Measurements from ENCODE around the gene TOM1L2. TPM values are rescaled to one million over a fixed set of nuclear protein-coding genes. Genes with fewer than 3 reads are reported as not detected.
A peak's percentile ranks its signal among the peaks of the same experiment; 100 is the strongest.
"Not testable (repeated sequence)": the region's sequence is repeated elsewhere in the genome, so short reads cannot be mapped to it uniquely, and the experiment has no call there.

TOM1L2 gene
- total RNA-seq, 2 experiments from 2014 or later = 32.9 to 37.0 TPM

GRCh38 chr17:17808706-17809432 lies 163.3 kb downstream of the TOM1L2 start:
- H3K4me1 Mint-ChIP-seq = peaks cover 16% of the 10 kb centered on the region
- no peaks in the 10 kb centered on the region for H3K27me3 Mint-ChIP-seq
- H3K36me3 Mint-ChIP-seq = peaks cover 13% of the 10 kb centered on the region
- ATAC-seq (ENCODE audit: low read depth) (peak; percentile 28), DNase-seq (no peak)
- POLR2A ChIA-PET = interaction anchor here (0.7 to 2.5 kb wide), 8 partner anchors 9 to 72 kb away, joined by 3 to 8 read pairs (median 3); partner anchors contain the start of gene SREBF1
- peak overlapping the region; percentile 72 for H3K27ac Mint-ChIP-seq
- no peaks in the 10 kb centered on the region for H3K9me3 Mint-ChIP-seq
- peak overlapping the region; percentile 3 for H3K4me3 Mint-ChIP-seq

DNA sequence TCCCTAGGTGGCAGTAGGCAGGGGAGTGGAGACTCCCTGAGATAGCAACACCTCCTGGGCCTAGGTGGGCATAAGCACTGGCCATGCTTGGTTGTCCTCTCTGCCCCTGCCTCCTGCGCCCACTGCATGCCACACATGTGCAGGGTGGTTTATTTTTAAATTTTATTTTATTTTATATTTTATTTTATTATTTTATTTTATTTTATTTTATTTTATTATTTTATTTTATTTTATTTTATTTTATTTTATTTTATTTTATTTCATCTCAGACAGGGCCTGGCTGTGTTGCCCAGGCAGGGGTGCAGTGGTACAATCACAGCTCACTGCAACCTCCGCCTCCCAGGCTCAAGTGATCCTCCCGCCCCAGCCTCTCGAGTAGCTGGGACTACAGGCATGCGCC lies 164.0 kb downstream of the TOM1L2 start:
- peaks cover 16% of the 10 kb centered on the region for H3K4me1 Mint-ChIP-seq
- not testable (repeated sequence) for ATAC-seq (ENCODE audit: low read depth); H3K27me3 Mint-ChIP-seq; H3K27ac Mint-ChIP-seq; DNase-seq; H3K4me3 Mint-ChIP-seq; H3K9me3 Mint-ChIP-seq
- H3K36me3 Mint-ChIP-seq = peaks cover 14% of the 10 kb centered on the region
- POLR2A ChIA-PET = interaction anchor here (0.7 to 2.5 kb wide), 4 partner anchors 10 to 72 kb away, joined by 3 to 8 read pairs (median 4); no protein-coding TSS in a partner anchor

DNA sequence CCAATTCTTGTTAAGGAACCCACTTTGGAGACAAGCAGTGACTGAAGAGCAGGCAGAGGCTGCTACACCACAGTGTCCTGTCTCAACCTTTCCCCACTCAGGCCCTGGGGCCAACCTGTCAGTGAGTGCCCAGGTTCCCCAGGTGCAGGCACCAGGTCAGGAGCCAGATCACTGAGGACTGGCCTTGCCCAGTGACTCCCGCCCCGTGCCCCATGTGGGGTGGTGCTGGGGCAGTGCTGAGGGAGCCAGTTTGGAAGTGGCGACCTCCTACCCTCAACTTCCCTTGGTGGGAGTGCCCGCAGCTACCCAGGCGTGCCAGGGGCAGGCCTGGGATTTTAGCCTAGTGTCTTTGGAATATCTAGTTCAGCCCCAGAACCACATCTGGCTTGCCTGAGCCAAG lies 164.8 kb downstream of the TOM1L2 start:
- peaks cover 12% of the 10 kb centered on the region for H3K4me1 Mint-ChIP-seq
- DNase-seq = no peak
- no peaks in the 10 kb centered on the region for H3K27me3 Mint-ChIP-seq
- peaks cover 14% of the 10 kb centered on the region for H3K36me3 Mint-ChIP-seq
- no peak overlapping the region for H3K27ac Mint-ChIP-seq
- no peak for ATAC-seq (ENCODE audit: low read depth)
- no peaks in the 10 kb centered on the region for H3K9me3 Mint-ChIP-seq
- no peak overlapping the region for H3K4me3 Mint-ChIP-seq
- POLR2A ChIA-PET = interaction anchor here (0.8 to 2.5 kb wide), 2 partner anchors 13 kb away, joined by 3 to 8 read pairs; no protein-coding TSS in a partner anchor

- peak overlapping the region; percentile 56 for H3K27ac Mint-ChIP-seq
- H3K4me3 Mint-ChIP-seq = no peak overlapping the region
- no peak for ATAC-seq (ENCODE audit: low read depth)
- POLR2A ChIA-PET = interaction anchor here (0.8 to 1.9 kb wide), 3 partner anchors 13 to 15 kb away, joined by 3 to 4 read pairs (median 4); no protein-coding TSS in a partner anchor
- DNase-seq = no peak
- no peaks in the 10 kb centered on the region for H3K9me3 Mint-ChIP-seq
- peaks cover 14% of the 10 kb centered on the region for H3K36me3 Mint-ChIP-seq
- H3K4me1 Mint-ChIP-seq = peaks cover 10% of the 10 kb centered on the region
- H3K27me3 Mint-ChIP-seq = no peaks in the 10 kb centered on the region
These were observed 165.5 kb downstream of the TOM1L2 start for GRCh38 chr17:17806611-17807274.

DNA sequence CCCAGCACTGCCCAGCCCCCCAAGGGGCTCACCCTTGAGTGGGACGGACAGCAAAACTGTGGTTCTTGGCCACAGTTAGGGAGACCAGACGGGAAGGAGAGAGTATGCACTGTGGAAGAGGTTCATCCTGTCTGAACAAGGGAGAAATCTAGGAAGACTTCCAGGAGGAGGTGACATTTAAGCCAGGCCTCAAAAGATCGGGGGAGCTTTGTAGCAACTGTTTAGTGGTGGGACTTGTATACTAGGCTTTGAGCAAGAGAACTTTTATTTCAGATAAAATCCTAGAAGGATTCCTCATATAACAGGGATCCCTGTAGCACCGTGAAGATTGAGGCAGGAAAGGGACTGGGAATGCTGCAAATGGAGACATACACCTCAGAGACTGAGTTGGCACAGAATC lies 166.2 kb downstream of the TOM1L2 start:
- Mint-ChIP-seq H3K4me3 (no peak overlapping the region), H3K36me3 (peaks cover 14% of the 10 kb centered on the region), H3K27ac (no peak overlapping the region), H3K9me3 (no peaks in the 10 kb centered on the region), H3K27me3 (no peaks in the 10 kb centered on the region), H3K4me1 (peaks cover 7% of the 10 kb centered on the region)
- ATAC-seq (ENCODE audit: low read depth) = no peak
- POLR2A ChIA-PET = interaction anchor here (1.1 to 1.9 kb wide), 2 partner anchors 12 to 16 kb away, joined by 4 read pairs; no protein-coding TSS in a partner anchor
- no peak for DNase-seq

DNA sequence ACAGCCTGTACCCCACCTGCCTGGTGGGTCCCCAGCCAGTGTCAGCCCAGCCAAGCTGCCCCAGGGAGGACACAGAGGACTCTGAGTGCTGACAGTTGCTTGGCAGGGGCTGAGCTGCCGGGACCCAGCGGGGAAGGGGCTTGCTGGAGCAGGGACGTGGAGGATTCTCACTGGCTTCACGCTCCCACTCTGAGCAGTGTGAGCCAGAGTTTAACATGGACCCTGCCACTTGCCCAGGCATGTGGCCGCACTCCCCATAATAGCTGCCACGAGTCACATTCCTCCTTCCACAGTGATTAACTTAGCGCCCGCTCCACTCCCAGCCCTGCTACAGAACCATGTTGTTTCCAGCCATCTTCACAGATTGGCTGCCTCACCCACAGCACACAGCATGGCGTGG lies 166.6 kb downstream of the TOM1L2 start:
- Mint-ChIP-seq H3K4me1 (peaks cover 7% of the 10 kb centered on the region), H3K4me3 (no peak overlapping the region), H3K9me3 (no peaks in the 10 kb centered on the region), H3K27me3 (no peaks in the 10 kb centered on the region), H3K36me3 (peaks cover 13% of the 10 kb centered on the region), H3K27ac (no peak overlapping the region)
- POLR2A ChIA-PET = interaction anchor here (1.9 kb wide), 1 partner anchor 16 kb away, joined by 4 read pairs; no protein-coding TSS in a partner anchor
- no peak for DNase-seq
- ATAC-seq (ENCODE audit: low read depth) = no peak

GRCh38 chr17:17804007-17804406 lies 168.2 kb downstream of the TOM1L2 start:
- no peaks in the 10 kb centered on the region for H3K9me3 Mint-ChIP-seq
- peaks cover 12% of the 10 kb centered on the region for H3K36me3 Mint-ChIP-seq
- H3K4me1 Mint-ChIP-seq = peaks cover 7% of the 10 kb centered on the region
- POLR2A ChIA-PET = no interaction called here
- H3K27me3 Mint-ChIP-seq = no peaks in the 10 kb centered on the region
- ATAC-seq (ENCODE audit: low read depth) (no peak), DNase-seq (no peak)
- H3K4me3 Mint-ChIP-seq = no peak overlapping the region
- peak overlapping the region; percentile 72 for H3K27ac Mint-ChIP-seq

GRCh38 chr17:17801800-17802481 lies 170.3 kb downstream of the TOM1L2 start:
- H3K27me3 Mint-ChIP-seq = no peaks in the 10 kb centered on the region
- DNase-seq (no peak), ATAC-seq (ENCODE audit: low read depth) (no peak)
- POLR2A ChIA-PET = interaction anchor here (0.6 to 1.2 kb wide), 2 partner anchors 19 to 120 kb away, joined by 3 read pairs; no protein-coding TSS in a partner anchor
- peaks cover 4% of the 10 kb centered on the region for H3K4me1 Mint-ChIP-seq
- H3K36me3 Mint-ChIP-seq = peaks cover 7% of the 10 kb centered on the region
- no peaks in the 10 kb centered on the region for H3K9me3 Mint-ChIP-seq
- no peak overlapping the region for H3K27ac Mint-ChIP-seq
- no peak overlapping the region for H3K4me3 Mint-ChIP-seq

DNA sequence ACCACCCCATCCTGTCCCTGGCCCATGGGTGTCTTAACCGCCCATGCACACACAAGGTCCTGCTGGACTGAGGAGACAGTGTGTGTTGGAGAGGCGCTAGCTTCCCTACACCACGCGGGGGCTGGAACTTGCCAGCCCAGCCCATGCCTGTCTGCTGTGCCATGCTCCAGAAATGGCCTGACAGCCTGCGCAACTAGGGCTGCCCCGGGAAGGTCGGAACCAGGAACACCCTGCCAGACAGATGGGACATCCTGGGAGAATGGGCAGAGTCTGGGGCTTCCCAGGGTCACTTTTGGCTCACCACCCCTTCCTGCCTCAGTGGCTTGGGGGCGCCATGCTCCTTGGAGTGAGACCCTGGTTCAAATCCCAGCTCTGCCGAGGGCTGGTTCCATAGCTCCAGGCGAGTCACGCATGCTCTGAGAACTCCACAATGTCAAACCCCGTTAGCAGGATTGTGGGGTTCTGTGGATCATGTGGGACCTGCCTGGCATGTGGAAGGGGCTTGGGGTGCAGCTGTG lies 171.6 kb downstream of the TOM1L2 start:
- Mint-ChIP-seq H3K27ac (no peak overlapping the region), H3K36me3 (peaks cover 3% of the 10 kb centered on the region), H3K27me3 (no peaks in the 10 kb centered on the region), H3K4me1 (no peaks in the 10 kb centered on the region), H3K9me3 (no peaks in the 10 kb centered on the region), H3K4me3 (no peak overlapping the region)
- no peak for ATAC-seq (ENCODE audit: low read depth)
- POLR2A ChIA-PET = interaction anchor here (0.5 kb wide), 1 partner anchor 230 kb away, joined by 4 read pairs; no protein-coding TSS in a partner anchor
- no peak for DNase-seq

DNA sequence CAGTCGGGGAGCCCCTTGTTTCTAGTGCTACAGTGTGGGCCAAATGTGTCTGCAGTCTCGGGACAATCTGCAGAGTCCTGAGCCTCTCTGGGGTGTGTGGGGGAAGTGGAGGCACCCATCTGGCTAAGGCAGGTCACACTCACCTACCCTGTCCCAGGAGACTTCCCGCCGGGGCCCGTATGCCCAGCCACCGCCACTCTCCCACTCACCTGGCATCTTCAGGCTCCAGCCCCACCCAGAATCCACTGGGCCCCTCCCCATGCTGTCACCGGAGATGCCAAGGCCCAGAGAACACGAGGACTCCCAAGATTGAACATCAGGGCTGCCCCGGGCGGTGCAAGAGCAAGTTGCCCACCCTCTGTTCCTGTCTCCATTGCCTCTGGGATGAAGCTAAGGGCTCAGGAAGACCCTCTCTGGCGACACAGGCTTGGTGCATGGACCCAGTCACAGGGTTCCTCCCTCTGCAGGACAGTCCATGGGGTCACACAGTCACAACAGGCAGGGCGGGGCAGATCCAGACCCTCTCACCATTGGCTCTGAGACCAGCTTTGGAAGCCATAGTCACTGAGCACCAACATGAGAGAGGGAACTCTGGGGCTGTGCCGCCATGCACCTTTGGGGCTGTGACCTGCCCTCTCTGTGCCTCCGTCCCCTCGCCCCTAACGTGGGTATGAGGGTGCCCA lies 173.5 kb downstream of the TOM1L2 start:
- peak; percentile 16 for ATAC-seq (ENCODE audit: low read depth)
- Mint-ChIP-seq H3K4me3 (no peak overlapping the region), H3K4me1 (peaks cover 2% of the 10 kb centered on the region), H3K36me3 (peaks cover 3% of the 10 kb centered on the region), H3K9me3 (no peaks in the 10 kb centered on the region), H3K27me3 (no peaks in the 10 kb centered on the region), H3K27ac (no peak overlapping the region)
- POLR2A ChIA-PET = interaction anchor here (0.6 kb wide), 1 partner anchor 170 kb away, joined by 3 read pairs; no protein-coding TSS in a partner anchor
- DNase-seq = no peak

- peak overlapping the region; percentile 4 for H3K27ac Mint-ChIP-seq
- H3K4me3 Mint-ChIP-seq = no peak overlapping the region
- POLR2A ChIA-PET = interaction anchor here (0.6 kb wide), 1 partner anchor 170 kb away, joined by 3 read pairs; no protein-coding TSS in a partner anchor
- DNase-seq (no peak), ATAC-seq (ENCODE audit: low read depth) (no peak)
- H3K27me3 Mint-ChIP-seq = no peaks in the 10 kb centered on the region
- H3K36me3 Mint-ChIP-seq = peaks cover 5% of the 10 kb centered on the region
- no peaks in the 10 kb centered on the region for H3K9me3 Mint-ChIP-seq
- peaks cover 6% of the 10 kb centered on the region for H3K4me1 Mint-ChIP-seq
These were observed 174.1 kb downstream of the TOM1L2 start for GRCh38 chr17:17798010-17798556.

- Mint-ChIP-seq H3K9me3 (no peaks in the 10 kb centered on the region), H3K27ac (no peak overlapping the region), H3K4me1 (peaks cover 13% of the 10 kb centered on the region), H3K27me3 (no peaks in the 10 kb centered on the region), H3K4me3 (no peak overlapping the region), H3K36me3 (peaks cover 5% of the 10 kb centered on the region)
- no peak for ATAC-seq (ENCODE audit: low read depth)
- no peak for DNase-seq
- POLR2A ChIA-PET = no interaction called here
These were observed 174.9 kb downstream of the TOM1L2 start for GRCh38 chr17:17797119-17797809.

Data from activated naive CD8-positive, alpha-beta T cell treated with anti-CD3 and anti-CD28 coated beads, Interleukin-2, amount 10 ng/mL, durations not matched to agents 7 days and 5 days (primary cell).